ENCODE data around the gene CCR9. TPM values are rescaled to one million over a fixed set of nuclear protein-coding genes. Genes with fewer than 3 reads are reported as not detected.
A peak's percentile ranks its signal among the peaks of the same experiment; 100 is the strongest.
"Not testable (repeated sequence)": the region's sequence is repeated elsewhere in the genome, so short reads cannot be mapped to it uniquely, and the experiment has no call there.

The CCR9 gene
- total RNA-seq (2014; rRNA removed; shearing (Covaris generic)), result not detected in 2 replicates

- no peak for DNase-seq (ENCODE audit: low spot score)
Measured at GRCh38 chr3:45885979-45886705, at the start of gene CCR9. CCR9 (plus strand) TSS chr3:45886543; CDS start chr3:45894934, 8,391 bp downstream.

GRCh38 chr3:45838466-45838865 is 47.9 kb upstream of the CCR9 start:
- DNase-seq (ENCODE audit: low spot score), result no peak

GRCh38 chr3:45841420-45841756 is 45.0 kb upstream of the CCR9 start:
- no peak for DNase-seq (ENCODE audit: low spot score)

- peak; percentile 93 for DNase-seq (ENCODE audit: low spot score)
Measured at GRCh38 chr3:45841757-45842491, 44.4 kb upstream of the CCR9 start, which contains the start of gene LZTFL1. LZTFL1 (minus strand) TSS chr3:45842119; CDS start chr3:45841991, 128 bp downstream.

GRCh38 chr3:45842851-45843625 is 43.3 kb upstream of the CCR9 start:
- DNase-seq (ENCODE audit: low spot score), result no peak

- DNase-seq (ENCODE audit: low spot score), result no peak
Measured at GRCh38 chr3:45844616-45845015, 41.7 kb upstream of the CCR9 start.

- no peak for DNase-seq (ENCODE audit: low spot score)
Measured at GRCh38 chr3:45848392-45848791, 38.0 kb upstream of the CCR9 start.

- no peak for DNase-seq (ENCODE audit: low spot score)
Measured at GRCh38 chr3:45852828-45853227, 33.5 kb upstream of the CCR9 start.

- DNase-seq (ENCODE audit: low spot score), result not testable (repeated sequence)
Measured at GRCh38 chr3:45856323-45856722, 30.0 kb upstream of the CCR9 start.

GRCh38 chr3:45857024-45857423 is 29.3 kb upstream of the CCR9 start:
- DNase-seq (ENCODE audit: low spot score), result not testable (repeated sequence)

GRCh38 chr3:45858809-45859543 is 27.4 kb upstream of the CCR9 start:
- no peak for DNase-seq (ENCODE audit: low spot score)

- no peak for DNase-seq (ENCODE audit: low spot score)
Measured at GRCh38 chr3:45860481-45860880, 25.9 kb upstream of the CCR9 start.

- DNase-seq (ENCODE audit: low spot score), result no peak
Measured at GRCh38 chr3:45861043-45861719, 25.2 kb upstream of the CCR9 start.

GRCh38 chr3:45864760-45865519 is 21.4 kb upstream of the CCR9 start:
- no peak for DNase-seq (ENCODE audit: low spot score)

- no peak for DNase-seq (ENCODE audit: low spot score)
Measured at GRCh38 chr3:45865563-45865962, 20.8 kb upstream of the CCR9 start.

GRCh38 chr3:45868213-45868612 is 18.1 kb upstream of the CCR9 start:
- no peak for DNase-seq (ENCODE audit: low spot score)

GRCh38 chr3:45868650-45869049 is 17.7 kb upstream of the CCR9 start:
- no peak for DNase-seq (ENCODE audit: low spot score)

- DNase-seq (ENCODE audit: low spot score), result no peak
Measured at GRCh38 chr3:45869638-45870037, 16.7 kb upstream of the CCR9 start.

- no peak for DNase-seq (ENCODE audit: low spot score)
Measured at GRCh38 chr3:45870099-45870498, 16.2 kb upstream of the CCR9 start.

GRCh38 chr3:45871780-45872179 is 14.6 kb upstream of the CCR9 start:
- DNase-seq (ENCODE audit: low spot score), result no peak

Measured in A172 (cell line).